Keratinocyte (primary cell): ENCODE data around the gene WDR1.

Experiments used
- CTCF ChIP-seq, 3 experiments: IDR thresholded peaks in 1 of 3; conservative IDR thresholded peaks in 1 of 3; optimal IDR thresholded peaks in 1 of 3; 2 replicates in 2 of 3; 3 replicates in 1 of 3; pipeline versions ENCODE3 to v1.5.1; 2011; ENCODE audit warnings: low read length in 3 of 3, mild to moderate bottlenecking in 3 of 3, moderate library complexity in 2 of 3, control low read depth in 1 of 3, inconsistent platforms in 1 of 3; ENCODE audit not compliant: insufficient read depth in 2 of 3; ENCODE audit errors: extremely low read depth in 1 of 3
- EZH2 ChIP-seq: IDR thresholded peaks from one replicate; pipeline ENCODE4 v1.6.1; 2012; ENCODE audit warnings: inconsistent platforms, mild to moderate bottlenecking, low read length, moderate library complexity

- TF ChIP-seq CTCF (optimal IDR thresholded peaks at IDR 0.05 in 1 of 3, IDR thresholded peaks at IDR 0.05 in 1 of 3, conservative IDR thresholded peaks at IDR 0.05 in 1 of 3; ENCODE audit: extremely low read depth in 1 of 3, insufficient read depth in 2 of 3, low read length in 3 of 3) (no peak), EZH2 (no peak)
Observed at GRCh38 chr4:10135260-10135659, 18.7 kb upstream of the WDR1 start.
